Medulla oblongata (tissue), 1 donor: ENCODE measurements around the gene PRRC2B.
"Not testable (repeated sequence)": the region's sequence is repeated elsewhere in the genome, so short reads cannot be mapped to it uniquely, and the experiment has no call there.

Experiments used
- DNase-seq: peaks from one replicate; pipeline ENCODE4 v3.0.0-alpha.2; 2015; ENCODE audit errors: extremely low spot score

PRRC2B gene

DNA sequence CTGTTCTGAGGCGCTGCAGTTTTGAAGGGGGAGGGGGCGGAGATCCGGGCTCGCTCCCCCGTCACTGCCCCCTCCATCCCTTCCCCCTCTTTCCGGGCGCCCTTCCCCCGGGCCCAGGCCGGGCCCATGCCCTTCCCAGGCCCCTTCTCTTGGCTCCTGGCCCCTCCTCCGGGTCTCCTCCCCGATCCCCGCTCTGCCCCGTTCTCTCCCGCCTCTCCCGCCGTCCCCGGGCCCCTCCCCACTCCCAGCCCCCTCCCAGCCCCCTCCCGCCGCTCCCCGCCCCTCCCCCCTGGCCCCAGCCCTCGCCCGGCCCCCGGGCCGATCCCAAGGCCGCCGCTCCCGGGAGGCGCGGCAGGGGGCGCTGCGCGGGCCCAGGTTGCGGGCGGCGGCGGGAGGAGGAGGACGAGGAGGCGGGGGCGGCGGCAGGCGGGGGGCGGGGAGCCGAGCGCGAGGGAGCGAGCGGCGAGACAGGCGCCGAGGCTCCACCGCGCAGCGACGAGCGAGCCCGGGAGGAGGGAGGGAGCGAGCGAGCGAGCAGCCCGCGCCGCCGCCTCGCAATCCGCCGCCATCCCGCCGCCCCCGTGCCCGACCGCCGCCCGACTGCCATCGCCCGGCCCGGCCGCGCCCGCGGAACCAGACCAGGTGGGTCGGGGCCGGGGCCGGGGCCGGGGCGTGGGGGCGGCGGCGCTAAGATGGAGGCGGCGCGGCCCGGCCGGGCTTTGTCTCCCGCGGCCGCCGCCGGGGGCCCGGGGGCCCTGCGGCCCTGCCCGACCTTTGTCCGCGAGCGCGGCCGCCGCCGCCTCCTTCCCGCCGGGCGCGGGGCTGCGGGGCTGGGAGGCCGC, at the start of gene PRRC2B:
Gene PRRC2B (plus strand): TSS at position 465 of the 842 bp plus-strand sequence. CDS start 36,059 bp downstream, outside the sequence.
- DNase-seq: peak; percentile 87

DNA sequence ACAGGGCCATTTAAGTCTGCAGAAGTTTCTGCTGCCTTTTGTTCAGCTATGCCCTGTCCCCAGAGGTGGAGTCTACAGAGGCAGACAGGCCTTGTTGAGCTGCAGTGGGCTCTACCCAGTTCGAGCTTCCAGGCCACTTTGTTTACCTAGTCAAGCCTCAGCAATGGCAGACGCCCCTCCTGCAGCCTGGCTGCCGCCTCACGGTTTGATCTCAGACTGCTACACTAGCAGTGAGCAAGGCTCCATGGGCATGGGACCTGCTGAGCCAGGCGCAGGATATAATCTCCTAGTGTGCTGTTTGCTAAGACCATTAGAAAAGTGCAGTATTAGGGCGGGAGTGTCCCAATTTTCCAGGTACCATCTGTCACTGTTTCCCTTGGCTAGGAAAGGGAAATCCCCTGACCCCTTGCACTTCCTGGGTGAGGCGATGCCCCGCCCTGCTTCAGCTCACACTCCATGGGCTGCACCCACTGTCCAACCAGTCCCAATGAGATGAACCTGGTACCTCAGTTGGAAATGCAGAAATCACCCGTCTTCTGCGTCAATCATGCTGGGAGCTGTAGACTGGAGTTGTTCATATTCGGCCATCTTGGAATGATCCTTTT, 48.9 kb upstream of the PRRC2B start:
- not testable (repeated sequence) for DNase-seq

DNA sequence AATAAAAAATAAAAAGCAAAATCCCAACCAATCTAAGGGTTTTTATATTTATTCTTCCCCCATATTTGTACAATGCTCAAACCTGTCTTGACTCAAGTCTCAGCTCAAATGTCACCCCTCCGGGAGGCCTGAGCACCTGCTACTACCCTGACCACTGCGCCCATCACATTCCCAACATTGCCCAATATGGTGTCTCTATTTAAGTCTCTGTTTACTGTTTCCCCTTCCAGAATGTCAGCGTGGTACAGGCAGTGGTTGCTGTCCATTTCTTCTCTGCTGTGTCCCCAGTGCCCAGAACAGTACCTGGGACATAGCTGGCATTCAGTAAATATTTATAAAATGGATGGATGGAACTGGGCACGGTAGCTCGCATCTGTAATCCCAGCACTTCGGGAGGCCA, 47.3 kb upstream of the PRRC2B start:
- no peak for DNase-seq

DNA sequence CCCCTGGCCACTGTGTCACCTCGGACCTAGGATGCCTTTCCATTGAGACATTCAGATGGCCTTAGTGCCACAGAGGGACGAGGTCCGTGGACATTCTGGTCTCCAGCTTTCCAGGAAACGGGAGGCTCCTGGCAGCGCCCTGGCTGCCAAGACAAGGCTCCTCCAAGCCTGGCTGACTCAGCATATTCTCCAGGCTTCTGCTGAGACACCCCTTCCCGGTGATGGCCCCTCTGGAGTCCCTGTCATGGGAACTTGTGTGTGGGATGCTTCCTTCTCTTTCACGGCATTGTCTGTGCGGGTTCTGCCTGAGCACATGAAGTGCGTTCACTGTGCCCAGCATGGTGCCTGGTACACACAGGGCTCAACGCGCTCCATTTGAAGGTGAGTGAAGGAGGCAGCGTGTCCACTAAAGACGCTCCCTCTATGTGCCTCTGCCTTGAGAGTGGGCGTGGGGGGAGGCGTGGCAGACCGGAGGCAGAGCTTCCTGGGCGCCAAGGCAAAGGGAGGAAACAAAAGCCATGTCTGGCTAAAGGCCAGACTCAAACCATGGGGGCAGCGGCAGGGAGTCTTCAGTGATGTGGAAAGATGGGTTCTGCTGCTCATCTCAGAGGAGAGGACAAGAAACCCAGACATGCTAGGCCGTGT, 46.4 kb upstream of the PRRC2B start:
- no peak for DNase-seq

DNA sequence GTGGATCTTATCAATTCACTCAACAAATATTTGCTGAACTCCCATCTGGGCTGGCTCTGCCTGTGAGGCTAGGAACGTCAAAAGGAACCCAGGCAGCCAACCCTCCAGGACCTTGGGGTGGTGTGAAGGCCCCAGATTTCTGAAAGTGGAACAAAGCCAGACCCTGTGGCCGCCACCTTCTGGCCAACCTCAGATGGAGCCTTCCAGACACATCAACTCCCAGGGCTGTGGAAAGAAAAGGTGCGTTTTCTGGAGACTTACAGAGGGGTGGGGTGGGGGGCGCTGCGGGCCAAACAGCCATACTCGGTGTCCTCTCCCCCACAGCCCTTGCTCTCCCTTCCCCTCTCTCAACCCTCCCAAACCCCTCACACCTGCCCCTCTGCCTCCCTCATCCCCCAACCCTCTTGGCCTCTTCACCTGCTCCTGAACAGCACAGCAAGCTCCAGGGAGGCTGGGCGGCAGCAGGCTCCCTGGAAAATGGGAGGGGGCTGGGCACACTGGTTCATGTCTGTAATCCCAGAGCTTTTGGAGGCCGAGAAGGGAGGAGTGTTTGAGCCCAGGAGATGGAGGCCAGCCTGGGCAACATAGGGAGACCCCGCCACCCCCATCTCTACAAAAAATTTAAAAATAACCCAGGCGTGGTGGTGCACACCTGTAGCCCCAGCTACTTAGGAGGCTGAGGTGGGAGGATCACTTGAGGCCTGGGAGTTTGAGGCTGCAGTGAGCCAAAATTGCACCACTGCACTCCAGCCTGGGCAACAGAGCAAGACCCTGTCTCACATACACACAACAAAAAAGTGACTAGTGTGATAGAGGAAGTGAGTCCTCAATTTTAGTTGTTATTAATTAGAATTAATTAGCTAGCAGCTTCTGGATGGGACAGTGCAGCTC, 45.0 kb upstream of the PRRC2B start:
- DNase-seq: no peak

DNA sequence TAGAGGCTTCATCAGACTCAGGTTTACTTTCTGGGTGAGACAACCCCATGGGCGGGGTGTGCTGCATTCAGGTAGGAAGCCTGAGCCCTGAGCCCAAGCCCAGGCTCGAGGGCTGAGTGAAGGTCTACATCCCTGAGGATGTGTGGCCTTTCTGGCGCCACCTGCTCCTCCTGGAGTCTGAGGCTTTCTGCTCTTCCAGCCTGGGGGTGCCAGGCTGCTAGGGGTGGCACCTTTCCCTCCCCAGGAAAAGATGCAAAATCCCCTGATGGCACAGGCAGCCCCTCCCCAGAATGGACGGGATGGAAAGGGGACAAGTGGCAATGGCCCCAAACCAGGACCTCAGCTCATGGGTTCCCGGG, 44.4 kb upstream of the PRRC2B start:
- DNase-seq: no peak

DNA sequence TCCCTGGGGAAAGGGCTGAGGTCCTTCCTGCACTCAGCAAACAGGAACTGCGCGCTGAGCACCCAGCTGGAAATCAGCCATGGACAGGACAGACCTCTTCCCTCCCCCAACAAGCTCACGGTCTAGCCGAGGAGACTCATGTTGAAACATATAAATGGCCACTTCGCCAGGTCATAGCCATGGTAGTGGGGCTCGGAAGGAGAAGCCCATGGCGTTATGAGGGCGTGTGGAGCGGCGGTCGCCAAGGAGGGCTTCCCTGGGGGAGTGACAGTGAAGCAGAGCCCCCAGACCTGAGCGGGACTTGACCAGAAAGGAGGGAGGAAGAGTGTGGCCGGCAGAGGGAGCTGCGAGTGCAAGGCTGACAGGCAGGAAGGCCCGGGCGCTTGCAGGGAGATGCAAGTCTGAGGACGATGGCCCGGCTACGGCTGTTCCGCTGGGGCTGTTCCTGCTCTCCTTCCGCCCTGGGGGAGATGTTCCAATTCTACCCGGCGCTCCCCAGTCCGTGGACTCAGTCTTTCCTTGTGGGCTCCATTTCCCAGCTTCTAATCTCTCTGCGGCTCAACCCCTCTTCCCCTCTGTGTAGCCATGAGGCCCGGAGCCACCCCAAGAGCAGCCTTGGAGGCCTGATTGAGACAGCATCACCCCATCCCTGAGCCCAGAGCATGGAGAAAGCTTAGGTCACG, 43.9 kb upstream of the PRRC2B start:
- DNase-seq: peak; percentile 89

DNA sequence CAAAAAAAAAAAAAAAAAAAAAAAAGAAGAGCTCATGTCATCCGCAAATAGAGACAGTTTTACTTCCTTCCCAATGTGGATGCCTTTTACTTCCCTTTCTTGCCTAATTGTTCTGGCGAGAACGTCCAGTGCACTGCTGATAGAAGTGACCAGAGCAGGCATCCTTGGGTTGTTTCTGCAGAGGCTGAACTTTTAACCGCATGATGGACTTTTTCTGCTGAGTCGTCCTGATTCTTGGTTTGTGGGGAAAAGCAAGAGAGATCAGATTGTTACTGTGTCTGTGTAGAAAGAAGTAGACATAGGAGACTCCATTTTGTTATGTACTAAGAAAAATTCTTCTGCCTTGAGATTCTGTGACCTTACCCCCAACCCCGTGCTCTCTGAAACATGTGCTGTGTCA, 37.4 kb upstream of the PRRC2B start:
- peak; percentile 87 for DNase-seq

DNA sequence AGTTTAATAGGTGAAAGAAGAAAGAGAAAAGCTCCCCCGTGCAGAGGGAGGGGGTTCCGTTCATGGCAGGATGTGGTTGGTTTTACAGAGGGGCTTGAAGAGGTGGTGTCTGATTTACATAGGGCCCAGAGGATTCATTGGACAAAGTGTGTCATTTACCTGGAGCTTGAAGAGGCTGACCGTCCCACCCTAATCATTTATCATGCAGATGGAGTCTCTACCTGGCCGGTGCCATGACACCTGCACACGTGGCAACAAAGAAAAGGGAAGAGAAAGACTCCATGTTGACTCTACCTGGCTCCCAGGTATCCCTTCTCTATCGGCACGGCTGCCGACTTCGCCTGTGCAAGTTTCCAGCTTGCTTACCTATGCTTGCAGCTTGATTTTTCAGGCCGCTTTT, 35.3 kb upstream of the PRRC2B start:
- DNase-seq: no peak

DNA sequence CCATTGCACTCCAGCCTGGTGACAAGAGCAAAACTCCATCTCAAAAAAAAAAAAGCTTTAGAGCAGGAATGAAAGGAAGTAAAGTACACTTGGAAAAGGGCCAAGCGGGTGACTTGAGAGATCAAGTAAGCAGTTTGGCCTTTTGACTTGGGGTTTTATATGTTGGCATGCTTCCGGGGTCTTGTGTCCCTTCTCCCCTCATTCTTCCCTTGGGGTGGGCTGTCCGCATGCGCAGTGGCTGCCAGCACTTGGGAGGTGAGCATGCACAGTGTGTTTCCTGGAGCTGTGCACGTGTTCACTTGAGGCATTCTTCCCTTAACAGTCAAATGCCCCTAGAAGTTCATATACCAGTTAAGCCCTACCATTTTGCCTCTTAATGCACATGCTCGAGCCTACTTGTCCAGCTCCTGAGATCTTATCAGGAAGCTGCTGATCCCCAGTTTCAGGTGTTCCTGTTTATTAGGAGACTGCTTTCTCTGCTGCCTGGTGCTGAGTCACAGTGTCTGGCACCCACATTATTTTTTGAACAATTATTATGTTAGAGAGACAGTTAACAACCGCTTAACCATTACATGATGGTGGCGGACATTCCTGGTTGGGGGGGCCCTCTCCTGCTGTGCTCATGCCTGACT, 32.6 kb upstream of the PRRC2B start:
- peak; percentile 29 for DNase-seq

DNA sequence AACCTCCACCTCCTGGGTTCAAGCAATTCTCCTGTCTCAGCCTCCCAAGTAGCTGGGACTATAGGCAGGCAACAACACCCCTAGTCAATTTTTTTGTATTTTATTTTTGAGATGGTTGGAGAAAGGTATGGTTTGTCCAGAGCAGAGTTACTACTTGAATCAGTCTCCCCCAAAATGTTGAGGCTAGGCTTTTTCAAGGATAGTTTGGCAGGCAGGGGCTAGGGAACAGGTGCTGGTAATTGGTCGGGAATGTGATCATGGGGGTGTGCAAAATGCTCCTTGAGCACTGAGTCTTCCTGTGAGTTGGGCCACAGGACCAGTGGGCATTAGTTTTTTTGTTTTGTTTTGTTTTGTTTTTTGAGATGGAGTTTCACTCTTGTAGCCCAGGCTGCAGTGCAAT, 28.3 kb upstream of the PRRC2B start:
- DNase-seq: no peak

DNA sequence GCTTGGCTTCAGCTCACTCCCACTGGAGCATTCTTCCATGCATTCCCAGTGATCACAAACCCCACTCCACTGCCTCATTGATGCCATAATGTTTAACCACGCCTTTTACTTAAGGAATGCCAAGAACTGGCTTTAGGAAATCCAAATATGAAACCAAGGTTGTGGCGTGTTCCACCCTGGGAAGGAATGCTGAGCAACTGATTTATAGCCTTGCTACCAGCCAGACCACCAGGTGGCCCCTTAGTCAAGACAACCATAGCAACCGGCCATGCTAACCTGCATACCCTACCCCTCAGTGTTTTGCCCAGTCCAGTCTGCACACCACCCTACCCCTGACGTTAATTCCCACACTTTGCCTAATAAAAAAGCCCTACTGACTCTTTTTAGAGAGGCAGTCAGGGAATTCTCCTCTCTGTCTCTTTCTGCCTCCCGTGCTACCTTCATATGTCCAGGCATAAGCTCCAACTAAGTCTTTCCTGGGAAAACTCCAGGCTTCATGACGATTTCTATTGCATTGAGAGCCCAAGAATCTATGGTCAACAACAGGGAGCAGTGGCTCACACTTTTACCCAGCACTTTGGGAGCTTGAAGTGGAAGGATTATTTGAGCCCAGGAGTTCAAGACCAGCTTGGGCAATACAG, 27.0 kb upstream of the PRRC2B start:
- no peak for DNase-seq

DNA sequence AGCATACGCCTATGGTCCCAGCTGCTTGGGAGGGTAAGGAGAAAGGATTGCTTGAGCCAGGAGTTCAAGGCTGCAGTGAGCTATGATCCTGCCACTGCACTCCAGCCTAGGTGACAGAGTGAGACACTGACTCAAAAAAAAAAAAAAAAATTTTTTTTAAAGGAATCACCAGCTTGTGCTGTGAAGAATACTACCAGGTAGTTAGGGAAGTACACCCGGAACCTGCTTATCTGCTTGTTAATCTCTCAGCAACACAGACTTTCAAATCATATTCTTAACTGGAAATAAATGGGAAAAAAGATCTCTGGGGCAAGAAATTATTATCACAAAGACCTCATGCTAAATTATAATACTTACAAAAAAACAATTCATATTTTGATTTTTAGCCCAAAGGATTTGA, 26.4 kb upstream of the PRRC2B start:
- DNase-seq: no peak

DNA sequence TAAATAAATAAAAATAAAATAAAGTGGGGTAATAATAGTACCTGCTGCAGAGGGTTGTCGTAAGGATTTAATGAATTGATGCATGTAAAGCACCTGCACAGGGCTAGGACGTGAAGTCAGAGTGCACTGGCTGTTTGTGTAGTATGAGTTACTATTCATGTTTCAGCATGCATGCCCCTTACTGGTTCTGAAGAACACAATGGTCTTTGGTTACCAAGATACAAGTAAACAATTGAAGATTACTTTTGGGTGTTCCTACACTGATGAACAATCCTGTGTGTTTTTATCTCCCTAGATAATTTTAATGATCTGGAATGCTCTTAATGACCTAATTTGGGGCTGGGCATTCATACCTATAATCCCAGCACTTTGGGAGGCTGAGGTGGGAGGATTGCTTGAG, 23.2 kb upstream of the PRRC2B start:
- DNase-seq: no peak

DNA sequence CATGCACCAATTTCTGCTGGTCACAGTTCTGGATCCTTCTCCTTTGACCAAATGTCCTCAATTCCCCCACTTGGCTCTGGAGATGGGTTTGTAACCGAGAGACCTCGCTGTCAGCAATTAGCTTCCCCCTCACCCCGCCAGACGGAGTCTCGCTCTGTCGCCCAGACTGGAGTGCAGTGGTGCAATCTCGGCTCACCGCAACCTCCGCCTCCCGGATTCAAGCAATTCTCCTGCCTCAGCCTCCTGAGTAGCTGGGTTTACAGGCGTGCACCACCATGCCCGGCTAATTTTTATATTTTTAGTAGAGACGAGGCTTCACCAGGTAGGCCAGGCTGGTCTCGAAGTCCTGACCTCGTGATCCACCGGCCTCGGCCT, 21.3 kb upstream of the PRRC2B start:
- DNase-seq: not testable (repeated sequence)

DNA sequence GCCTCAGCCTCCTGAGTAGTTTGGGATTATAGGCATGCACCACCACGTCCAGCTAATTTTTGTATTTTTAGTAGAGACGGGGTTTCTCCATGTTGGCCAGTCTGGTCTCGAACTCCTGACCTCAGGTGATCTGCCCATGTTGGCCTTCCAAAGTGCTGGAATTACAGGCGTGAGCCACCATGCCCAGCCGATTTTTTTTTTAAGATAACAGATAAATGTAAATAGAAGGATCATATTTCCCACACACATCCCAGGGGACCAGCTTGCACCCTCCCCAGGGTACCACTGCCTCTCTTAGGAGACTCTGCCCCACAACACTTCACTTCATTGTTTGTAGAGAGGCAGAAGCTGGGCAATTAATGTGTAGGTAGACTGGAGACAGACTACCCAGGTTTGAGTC, 19.2 kb upstream of the PRRC2B start:
- not testable (repeated sequence) for DNase-seq

DNA sequence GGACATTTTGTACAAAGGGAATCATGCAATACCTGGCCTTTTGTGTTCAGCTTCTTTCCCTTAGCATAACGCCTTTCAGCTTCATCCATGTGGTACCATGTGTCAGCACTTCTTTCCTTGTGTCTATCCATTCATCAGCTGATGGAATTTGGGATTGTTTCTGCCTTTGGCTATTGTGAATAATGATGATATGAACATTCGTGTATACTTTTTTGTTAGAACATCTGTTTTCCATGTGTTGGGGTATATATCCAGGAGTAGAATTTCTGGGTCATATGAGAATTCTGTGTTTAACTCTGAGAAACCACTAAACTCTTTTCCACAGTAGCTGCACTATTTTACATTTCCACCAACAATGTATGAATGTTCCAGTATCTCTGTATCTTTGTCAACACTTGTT, 14.8 kb upstream of the PRRC2B start:
- DNase-seq: no peak

DNA sequence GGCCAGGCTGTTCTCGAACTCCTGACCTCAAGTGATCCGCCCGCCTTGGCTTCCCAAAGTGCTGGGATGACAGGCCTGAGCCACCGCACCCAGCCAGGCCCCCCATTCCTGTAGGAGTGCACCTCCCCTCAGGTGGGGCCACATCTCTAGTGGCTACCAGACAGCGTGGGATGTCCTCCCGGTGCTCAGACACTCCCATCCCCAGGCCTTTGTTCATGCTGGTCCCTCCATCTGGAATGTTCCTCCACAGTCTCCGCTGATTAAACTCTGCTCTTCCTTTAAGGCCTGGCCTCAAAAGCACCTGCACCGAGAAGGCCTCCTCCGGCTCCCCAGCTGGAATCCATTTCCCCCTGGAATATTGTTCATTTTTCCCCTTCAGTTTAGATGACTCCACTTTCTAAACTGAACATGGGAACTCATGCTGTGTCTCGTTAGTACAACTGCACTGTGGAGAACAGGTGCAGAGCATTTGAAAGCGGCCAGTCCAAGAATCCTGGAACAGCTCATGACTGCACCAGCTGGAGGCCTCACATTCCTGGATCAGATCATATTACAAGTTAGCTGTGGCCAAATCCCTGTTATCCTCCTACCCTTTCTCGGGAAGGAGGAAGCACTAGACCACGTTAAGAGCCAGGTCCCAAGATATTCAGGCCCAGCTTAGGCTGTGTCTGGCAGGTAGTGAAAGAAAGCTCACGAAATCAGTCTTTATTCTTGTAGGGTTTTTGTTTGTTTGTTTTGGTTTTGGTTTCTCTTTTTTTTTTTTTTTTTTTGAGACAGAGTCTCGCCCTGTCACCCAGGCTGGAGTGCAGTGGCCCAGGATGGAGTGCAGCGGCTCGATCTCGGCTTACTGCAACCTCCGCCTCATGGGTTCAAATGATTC, 10.8 kb upstream of the PRRC2B start:
- DNase-seq: peak; percentile 35

DNA sequence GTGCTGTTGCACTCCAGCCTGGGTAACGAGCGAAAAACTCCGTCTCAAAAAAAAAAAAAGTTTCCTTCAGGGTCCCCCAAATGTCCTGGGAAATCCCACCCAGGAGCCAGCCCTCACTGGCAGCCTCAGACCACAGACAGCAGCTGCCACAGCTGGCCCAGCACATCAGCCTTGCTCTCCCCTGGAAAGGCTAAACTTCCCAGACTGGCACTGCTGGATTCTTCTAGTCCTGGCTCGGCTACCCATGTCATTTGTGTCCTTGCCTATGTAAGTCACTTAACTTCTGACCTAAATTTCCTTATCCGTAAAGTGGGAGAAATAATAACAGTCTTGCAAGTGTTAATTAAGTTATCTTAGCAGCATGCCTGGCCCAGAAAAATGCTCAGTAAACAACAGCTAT, 8.6 kb upstream of the PRRC2B start:
- no peak for DNase-seq
